Measurements from ENCODE around the gene NPTX1.

The NPTX1 gene

DNA sequence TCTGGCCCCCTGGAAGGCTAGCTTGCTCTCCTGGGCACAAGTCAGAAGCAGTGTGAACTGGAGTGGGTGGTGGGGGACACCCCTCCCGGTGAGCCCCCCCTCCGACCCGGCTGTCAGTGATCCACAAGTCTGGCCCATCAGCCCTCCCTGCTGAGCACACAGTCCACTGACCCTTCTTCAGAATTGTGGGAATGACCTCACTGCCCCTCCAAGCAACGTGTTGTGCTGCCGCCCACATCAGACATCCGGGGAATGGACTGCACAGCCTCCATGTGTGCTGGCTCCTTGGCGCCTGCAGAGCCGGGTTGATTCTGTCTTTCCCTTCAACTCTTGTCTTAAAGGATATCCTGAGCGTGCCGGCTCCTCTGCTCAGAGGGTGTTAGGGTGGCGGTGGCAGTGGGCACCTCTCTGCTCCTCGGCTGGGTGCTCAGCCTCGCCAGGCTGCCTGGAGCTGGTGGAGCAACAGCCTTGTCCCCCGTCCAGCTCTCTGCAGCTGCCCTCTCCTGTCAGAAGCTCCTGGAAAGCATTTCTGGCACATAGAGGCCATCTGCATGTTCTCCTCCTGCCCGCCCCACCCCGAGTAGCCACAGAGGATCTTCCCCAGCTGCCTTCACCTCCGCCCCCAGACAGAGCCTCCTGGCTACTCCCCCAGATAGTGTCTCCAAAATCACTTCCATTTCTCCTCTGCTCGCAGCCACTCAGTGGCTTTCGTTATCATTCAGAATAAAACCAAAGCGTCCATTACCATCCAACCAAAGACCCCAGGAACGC lies 19.8 kb downstream of the NPTX1 start:
- no peak for DNase-seq

- no peak for DNase-seq
Measured at GRCh38 chr17:80455784-80456183, 20.6 kb downstream of the NPTX1 start.

DNA sequence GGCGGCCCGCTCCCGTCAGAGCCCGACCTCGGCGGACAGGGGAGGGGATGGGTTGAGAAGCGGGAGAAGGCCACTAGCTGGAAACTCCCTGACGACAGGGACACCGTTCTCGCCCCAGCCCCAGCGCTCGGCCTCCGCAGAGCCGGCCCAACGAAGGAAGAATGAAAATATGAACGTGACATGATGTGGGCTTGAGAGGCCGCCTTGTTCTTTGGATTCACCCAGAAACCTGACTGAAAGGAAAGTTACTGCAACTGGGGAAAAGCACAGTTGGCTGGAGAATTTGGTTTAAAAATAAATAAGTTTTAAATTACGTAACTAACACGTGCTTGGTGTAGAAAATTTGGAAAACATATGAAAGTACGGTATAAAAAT lies 21.1 kb downstream of the NPTX1 start:
- DNase-seq: no peak

DNA sequence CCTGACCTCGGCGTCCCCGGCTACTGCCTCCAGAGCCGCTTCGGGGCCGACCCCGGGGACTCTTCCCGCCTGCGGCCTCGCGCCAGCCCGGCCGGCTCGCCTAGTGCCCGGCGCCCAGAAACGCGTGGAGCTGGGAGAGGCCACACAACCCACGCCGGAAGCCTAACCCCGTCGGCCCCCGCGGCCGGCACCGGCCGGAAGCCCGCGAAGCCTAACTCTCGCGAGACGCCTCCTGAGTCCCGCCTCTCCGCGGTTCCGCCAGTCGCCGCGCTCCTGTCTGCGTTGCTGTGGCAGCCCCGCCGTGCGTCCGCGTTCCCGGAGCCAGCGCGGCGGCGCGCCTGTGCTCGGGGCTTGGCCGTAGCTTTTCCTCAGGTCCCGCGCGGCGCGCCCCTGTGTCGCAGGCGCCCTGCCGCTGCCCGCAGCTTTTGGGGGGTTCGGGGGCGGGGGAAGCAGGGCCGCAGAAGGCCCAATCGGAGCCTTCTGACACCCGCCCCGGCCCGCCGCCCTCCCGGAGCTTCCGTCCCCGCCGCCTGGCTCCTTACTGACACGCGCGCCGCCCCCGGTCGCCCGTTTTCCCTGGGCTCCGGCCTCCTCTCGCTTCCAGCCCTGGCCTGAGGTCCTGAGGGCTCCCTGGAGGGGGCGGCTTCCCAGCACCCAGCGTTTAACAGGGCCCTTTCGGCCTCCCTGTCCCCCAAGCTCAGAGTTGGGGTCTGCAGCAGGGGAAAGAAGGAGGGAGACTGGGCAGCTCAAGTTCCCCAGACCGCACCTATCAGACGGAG lies 21.7 kb downstream of the NPTX1 start:
- DNase-seq: peak; percentile 95

- no peak for DNase-seq
Measured at GRCh38 chr17:80453998-80454556, 22.3 kb downstream of the NPTX1 start.

DNA sequence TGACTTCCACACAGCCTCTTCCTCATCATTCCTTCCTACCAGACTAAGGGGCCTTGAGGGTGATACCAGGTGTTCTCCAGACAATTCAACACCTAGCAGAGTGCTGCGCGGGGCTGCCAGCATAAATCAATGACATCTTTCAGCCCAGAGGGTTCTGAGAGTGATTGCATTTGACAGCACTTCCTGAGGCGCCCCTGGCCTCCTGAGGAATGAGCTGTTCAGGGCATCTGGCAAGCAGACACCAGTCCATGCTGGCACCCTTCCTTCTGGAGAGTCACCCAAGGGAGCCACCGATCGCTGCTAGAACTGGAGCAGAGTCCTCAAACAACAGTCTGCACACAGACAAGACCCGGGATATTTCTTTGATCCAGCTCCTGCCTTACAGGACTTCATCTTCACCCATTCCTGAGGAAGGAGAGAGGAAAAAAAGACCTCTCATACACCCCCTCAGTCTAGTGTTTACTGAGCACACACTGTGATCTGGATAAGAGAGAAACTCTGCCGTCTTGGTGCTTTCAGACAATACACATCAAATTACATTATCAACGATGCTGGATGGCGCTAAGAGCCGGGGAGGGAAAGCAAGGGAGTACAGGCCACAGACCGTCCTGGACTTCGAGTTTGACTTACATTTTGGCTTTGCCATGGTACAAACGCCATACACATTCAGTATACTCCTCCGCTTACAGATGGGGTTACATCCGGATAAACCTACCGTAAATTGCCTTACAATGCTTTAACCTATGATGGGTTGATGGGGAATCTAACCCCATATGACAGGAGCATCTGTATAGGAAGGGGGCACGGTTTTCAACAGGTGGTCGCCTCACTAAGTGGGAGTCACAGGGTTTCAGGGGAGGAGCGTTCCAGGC lies 23.0 kb downstream of the NPTX1 start:
- DNase-seq: peak; percentile 30

DNA sequence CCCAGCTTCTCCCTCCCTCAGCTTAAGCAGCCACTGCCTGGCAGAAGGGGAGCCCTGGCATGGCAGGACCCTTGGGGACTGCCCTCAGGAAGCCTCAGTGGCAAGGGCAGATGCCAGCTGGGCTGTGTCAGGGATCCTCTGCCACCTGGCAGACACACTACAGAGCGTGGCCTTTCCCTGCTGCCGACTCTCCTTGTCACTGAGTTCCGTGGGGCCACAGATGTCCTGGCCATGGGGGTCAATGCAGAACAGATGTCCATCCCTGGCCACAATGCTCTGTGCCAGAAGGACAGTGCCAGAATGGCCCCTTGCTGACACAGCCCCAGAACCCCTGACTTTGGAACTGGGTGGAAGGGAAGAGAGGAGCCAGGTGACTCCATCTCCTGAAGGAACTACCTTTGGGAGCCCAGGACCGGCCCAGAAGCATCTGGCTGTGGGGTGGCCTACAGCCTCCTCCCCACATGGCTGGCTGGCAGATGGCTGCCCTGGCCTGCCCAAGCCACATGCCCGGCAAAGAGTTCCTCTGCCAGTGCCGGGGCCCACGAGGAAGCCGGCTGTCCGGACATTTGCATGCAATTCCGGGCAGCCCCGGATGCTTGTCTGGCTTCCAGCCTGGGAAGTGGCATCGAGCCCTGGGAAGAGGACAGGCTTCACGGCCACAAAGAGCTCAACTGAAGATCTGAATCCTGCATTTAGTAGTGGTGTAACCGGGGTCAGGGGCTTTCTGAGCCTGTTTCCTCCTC lies 24.1 kb downstream of the NPTX1 start:
- DNase-seq: no peak

DNA sequence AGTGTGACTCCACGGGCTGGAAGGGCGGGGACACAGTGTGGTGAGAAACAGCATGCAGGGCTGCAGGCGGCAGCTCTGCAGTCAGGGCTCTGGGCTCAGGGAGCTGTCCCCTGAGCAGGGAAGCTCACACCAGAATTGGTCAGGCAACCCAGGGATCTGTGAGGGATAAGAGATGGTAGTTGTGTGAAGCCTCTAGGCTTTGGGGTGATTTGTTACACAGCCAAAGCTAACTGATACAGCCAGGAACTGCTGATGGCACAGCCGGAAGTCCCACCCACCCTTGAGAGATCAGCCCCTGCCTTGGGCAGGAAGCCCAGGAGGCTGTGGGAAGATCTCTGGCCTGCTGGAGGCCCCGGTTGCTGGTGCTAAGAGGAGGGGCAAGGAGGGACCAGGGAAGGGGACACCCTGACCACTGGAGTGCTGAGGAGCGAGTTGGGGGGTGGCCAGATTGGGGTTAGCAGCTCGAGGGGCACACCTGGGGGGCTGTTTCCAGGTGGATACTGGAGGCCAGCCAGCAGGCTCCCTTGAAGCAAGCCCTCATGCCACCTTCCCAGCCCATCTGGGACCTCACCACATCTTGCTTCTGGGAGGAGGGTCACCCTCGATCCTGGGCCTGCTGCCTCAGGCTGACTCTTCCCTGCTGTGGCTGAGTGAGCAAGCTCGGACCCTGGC lies 25.2 kb downstream of the NPTX1 start:
- no peak for DNase-seq

GRCh38 chr17:80449930-80450576 lies 26.4 kb downstream of the NPTX1 start:
- no peak for DNase-seq

DNA sequence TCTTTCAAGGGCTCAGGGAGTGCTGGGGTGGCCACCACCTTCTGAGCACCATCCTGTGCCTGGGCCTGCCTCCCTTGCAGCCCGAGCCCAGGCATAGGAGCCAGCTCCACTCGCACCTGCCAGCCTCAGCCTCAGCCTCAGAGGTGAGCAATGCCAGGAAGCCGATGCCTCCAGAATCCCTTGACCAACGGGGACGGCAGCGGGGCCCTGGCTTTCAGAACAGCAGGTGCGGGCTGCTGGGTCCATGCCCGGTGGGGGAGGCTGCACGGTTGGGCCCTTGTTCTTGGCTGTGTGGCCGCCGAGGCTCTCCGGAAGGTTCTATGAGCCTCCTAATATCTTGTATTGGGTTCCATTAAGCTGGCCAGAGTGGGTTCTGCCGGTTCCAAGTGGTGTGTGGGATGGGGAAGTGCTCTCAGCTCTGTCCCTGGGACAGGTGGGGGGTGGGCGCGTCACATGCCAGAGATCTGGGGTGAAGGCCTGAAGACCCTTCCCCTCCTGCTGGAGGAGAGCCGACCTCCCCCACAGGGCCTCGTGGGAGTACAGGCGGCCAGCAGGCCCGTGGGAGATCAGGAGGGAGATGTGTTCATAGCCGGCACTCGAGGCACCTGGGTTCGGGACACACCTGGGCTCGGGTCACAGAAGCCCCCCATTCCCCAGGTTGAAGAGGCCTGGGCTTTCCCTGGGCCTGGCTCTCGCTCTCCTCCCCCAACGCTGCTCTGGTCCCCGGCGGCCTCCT lies 27.0 kb downstream of the NPTX1 start:
- DNase-seq: no peak

DNA sequence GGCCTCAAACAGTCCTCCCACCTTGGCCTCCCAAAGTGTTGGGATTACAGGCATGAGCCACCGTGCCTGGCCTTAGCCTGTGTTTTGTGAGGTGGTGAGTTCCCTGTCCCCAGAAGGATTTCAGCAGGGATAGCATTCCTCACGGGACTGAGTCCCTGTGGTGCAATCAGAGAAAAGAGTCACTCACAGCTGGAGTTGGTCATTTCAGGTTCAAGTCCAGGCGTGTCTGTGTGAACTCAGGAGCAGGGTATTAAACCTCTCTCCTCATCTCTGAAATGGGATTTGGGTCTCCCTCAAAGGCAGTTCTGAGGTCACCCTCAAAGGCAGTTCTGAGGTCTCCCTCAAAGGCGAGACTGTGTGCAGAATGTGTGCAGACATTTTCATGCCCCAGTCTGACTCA lies 28.6 kb downstream of the NPTX1 start:
- DNase-seq: no peak

DNA sequence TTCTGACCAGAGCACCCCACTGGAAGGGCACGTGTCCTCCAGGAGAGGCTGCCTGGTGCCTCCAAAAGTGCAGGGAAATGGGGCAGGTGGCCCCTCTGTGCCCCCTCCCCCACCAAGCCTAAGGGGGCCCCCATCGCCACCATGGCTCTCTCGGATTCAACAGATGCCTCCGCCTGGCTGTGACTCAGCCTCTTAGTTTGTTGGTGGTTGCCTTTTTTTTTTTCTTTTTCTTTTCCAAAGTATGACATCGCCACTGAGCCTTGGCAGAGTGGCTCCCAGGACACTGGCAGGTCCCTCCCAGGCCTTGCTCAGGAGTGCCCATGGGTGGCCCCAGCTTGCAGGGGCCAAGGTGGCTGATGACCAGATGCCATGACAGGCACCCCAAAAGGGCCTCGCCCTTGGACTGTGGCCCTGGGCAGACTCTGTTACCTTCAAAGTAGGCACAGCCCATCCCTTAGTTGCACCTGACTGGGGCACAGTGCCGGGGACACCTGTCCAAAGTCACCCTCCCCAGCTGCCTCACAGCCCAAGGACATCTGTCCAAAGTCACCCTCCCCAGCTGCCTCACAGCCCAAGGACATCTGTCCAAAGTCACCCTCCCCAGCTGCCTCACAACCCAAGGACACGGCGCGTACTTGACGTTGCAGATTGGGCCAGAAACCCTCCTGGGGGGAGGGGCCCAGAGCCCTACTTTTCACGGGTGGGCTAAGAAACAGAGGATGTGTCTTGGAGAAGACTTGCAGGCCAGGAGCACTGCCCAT lies 29.6 kb downstream of the NPTX1 start:
- peak; percentile 37 for DNase-seq

- DNase-seq: peak; percentile 94
Measured at GRCh38 chr17:80445726-80446110, 30.7 kb downstream of the NPTX1 start.

DNA sequence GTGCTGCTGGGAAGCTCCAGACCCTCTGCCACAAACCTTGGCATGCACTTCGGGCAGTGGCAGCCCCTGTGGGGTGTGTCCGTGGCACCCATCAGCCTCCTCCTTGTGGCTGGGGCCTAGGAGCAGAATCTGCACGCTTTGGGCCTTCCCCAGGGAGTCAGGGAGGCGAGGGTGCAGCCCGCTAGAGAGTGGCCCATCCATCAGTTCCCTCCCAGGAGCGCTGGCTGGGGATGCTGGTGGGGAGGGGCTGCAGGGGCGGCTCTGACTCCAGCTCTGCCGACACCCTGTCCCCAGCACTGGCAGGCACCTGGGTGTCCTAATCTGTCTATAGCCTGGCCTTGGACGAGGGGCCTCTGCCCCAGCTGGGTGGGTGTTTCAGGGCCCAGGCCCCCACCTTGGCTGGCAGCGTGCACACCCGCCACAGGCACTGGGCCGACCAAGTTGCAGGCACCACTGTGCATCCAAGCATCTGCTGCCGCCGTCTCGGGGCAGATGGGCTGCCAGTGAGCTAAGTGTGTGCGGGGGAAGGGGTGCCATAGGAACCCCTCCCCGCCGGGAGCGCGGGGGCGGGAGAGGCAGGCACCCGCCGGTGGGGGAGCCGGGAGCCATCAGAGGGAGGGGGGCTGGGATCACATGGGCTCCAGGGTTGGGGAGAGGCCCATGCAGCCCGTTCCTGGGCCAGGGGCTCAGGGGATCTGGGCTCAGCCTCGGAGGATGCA lies 31.2 kb downstream of the NPTX1 start:
- DNase-seq: peak; percentile 94

GRCh38 chr17:80444644-80444979 lies 31.8 kb downstream of the NPTX1 start:
- no peak for DNase-seq

- DNase-seq: peak; percentile 91
Measured at GRCh38 chr17:80443916-80444643, 32.3 kb downstream of the NPTX1 start.

DNA sequence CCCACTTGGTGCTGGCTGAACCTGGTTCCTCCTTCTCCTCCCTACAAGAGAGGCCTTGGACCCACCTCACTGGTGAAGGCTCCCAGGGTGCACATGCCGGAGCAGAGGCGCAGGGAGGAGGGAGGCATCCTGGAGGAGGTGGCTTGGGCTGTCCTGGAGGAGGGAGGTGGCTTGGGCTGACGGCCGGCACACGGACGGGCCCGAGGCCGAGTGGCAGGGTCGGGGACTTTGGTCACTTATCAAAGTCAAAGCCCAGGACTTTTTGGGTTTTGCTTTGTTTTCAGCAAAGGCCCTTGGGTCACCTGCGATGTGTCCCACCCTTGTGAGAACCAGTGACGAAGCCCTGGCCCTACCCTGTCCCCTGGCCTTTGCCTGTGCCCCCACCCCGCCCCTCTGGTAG lies 32.9 kb downstream of the NPTX1 start:
- DNase-seq: no peak

GRCh38 chr17:80442764-80443163 lies 33.6 kb downstream of the NPTX1 start:
- peak; percentile 20 for DNase-seq

DNA sequence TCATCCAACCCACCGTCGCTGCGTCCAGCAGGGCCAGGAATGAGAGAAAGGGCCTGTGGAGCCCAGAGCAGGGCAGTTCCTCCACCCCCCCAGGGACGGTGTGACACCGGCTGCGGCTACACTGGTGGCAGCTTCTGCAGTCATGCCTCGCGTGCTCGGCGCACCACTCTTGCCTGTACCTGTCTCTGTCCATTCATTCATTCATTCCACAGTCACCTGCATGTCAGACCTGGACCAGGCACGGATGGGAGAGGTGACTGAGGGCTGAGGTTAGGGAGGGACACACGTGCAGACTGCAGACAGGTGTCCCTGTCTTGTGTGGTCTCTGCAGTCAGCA lies 34.1 kb downstream of the NPTX1 start:
- no peak for DNase-seq

Measured in NCI-H1694 treated with DMSO at 0.1 percent for 48 hours (cell line).